Neural progenitor cell (in vitro differentiated cells): ENCODE measurements around the gene EPB41L3.

ENCODE experiments used
- EZH2phosphoT487 ChIP-seq: fragments of 200-600 bp; sonication (generic); IDR thresholded peaks from 2 replicates; pipeline ENCODE4 v1.6.1; 2017; ENCODE audit warnings: antibody characterized with exemption
- TF ChIP-seq, protein P1 (sequence below): fragments of 200-600 bp; sonication (generic); IDR thresholded peaks from 2 replicates; pipeline ENCODE4 v1.5.1; 2017; ENCODE audit warnings: antibody characterized with exemption, mild to moderate bottlenecking

DNA sequence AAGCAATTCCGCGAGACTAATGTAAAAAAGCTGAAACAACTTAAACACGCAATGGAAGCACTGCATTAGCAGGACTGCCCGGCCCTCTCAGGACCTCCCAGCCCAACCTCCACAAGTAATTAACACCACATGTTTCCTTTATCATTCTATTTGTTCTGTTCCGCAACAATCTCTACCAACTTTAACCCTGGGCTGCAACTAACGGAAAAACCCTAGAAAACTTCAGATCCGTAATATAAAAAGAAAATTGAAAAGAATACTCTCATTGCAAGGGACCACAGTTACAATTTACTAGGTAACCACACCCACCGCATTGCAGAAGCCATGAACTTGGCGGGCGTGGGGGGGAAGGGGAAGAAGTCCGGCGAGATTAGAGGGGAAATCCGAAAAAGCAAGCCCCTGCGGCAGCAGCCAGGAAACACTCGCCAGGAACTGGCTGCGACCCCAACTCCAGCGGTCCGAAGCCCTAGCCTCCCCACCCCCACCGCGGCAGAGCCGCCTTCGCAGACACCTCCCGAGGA, 1.2 kb downstream of the EPB41L3 start:
- TF ChIP-seq, protein P1, sequence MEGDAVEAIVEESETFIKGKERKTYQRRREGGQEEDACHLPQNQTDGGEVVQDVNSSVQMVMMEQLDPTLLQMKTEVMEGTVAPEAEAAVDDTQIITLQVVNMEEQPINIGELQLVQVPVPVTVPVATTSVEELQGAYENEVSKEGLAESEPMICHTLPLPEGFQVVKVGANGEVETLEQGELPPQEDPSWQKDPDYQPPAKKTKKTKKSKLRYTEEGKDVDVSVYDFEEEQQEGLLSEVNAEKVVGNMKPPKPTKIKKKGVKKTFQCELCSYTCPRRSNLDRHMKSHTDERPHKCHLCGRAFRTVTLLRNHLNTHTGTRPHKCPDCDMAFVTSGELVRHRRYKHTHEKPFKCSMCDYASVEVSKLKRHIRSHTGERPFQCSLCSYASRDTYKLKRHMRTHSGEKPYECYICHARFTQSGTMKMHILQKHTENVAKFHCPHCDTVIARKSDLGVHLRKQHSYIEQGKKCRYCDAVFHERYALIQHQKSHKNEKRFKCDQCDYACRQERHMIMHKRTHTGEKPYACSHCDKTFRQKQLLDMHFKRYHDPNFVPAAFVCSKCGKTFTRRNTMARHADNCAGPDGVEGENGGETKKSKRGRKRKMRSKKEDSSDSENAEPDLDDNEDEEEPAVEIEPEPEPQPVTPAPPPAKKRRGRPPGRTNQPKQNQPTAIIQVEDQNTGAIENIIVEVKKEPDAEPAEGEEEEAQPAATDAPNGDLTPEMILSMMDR = no peak
- TF ChIP-seq EZH2phosphoT487 = peak; percentile 17
